ENCODE measurements around the gene ABCG1.

The ABCG1 gene

DNA sequence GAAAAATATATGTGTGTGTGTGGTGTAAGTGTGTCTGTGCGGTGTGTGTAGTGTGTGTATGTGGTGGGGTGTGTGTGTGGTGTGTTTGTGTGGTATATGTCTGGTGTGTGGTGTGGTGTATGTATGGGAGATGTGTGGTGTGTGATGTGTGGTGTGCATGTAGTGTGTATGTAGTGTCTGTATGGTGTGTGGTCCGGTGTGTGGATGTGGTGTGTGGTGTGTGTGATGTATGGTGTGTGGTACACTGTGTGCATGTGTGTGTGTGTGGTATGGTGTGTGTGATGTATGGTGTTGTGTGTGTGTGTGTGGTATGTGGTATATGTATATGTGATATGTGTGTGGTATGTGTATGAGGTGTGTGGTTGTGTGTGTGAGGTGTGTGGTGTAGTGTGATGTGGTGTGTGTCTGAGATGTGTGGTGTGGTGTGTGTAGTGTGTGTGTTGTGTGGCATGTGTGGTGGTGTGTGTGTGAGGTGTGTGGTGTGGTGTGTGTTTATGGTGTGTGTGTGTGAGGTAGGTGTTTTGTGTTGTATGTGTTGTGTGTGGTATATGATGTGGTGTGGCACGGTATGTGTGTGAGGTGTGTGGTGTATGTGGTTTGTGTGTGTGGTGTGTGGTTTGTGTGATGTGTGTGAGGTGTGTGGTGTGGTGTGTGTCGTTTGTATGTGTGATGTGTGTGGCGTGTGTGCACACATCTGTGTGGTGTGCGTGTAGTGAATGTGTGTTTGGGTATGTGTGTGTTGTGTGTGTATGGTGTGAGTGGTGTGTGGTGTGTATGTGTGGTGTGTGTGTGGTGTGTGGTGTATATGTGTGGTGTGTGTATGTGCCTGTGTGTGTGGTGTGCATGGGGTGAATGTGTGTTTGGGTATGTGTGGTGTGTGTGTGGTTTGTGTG, 35.3 kb upstream of the ABCG1 start:
- Histone ChIP-seq H3K4me3 (ENCODE audit: low read length) (no peak overlapping the region), H3K4me1 (ENCODE audit: control insufficient read depth, insufficient read depth, low read length) (no peaks in the 10 kb centered on the region), H3K27me3 (ENCODE audit: control insufficient read depth, insufficient read depth, low read length) (peaks cover 11% of the 10 kb centered on the region), H3K9ac (ENCODE audit: low read depth, low read length) (no peak overlapping the region), H3K4me2 (ENCODE audit: low read length) (no peak overlapping the region), H3K9me3 (replicated peaks; ENCODE audit: low read length) (no peaks in the 10 kb centered on the region), H3K36me3 (ENCODE audit: insufficient read depth, low read length) (no peaks in the 10 kb centered on the region)

DNA sequence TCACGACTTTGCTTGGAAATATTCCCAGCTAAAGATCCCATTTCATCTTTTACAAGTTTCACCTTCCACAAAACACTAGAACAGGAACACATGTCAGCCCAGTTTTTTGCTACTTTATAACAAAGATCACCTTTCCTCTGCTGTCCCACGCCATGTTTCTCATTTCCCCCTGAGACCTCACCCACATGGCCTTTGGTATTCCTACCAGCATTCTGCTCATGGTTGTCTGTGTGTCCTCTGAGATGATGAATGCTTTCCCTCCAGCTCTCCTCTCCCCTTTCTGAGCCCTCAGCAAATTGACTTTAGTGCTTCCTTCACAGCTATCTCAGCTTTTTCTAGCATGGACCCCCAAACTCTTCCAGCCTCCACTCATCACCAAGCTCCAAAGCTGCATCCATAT, 32.3 kb upstream of the ABCG1 start:
- no peak overlapping the region for H3K4me2 ChIP-seq (ENCODE audit: low read length)
- H3K36me3 ChIP-seq (ENCODE audit: insufficient read depth, low read length), result no peaks in the 10 kb centered on the region
- H3K27me3 ChIP-seq (ENCODE audit: control insufficient read depth, insufficient read depth, low read length), result peaks cover 17% of the 10 kb centered on the region
- H3K9me3 ChIP-seq (replicated peaks; ENCODE audit: low read length), result no peaks in the 10 kb centered on the region
- H3K4me1 ChIP-seq (ENCODE audit: control insufficient read depth, insufficient read depth, low read length), result no peaks in the 10 kb centered on the region
- no peak overlapping the region for H3K9ac ChIP-seq (ENCODE audit: low read depth, low read length)
- no peak overlapping the region for H3K4me3 ChIP-seq (ENCODE audit: low read length)

DNA sequence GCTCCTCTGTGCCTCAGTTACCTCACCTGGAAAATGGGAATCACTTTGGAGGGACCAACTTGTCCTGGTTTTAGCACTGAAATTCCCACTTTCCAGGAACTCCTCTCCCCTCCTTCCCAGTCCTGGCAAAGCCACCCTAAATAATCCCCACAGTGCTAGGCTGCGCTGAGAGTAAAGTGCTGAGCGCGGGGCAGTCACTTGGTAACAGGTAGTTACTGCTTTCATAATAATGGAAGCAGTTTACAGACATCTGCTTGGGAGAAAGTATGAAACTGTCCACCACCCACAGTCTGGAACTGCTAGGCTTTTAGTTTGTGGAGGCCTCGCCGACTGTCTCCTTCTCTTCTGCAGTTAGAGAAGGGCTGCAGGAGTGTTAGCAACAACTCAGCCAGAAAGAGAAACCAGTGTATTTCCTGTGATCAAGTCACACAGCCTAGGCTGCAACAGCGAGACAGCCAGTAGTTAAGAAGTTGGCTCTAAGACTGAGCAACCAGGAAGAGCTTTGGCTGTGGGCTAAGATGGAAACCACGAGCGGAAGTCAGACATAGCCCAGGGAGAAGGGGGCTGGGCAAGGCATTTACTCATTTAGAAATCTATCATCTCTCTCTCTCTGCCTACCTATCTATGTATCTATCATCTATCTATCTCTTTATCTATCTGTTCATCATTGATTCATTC, 30.8 kb upstream of the ABCG1 start:
- Histone ChIP-seq H3K4me3 (ENCODE audit: low read length) (no peak overlapping the region), H3K4me2 (ENCODE audit: low read length) (no peak overlapping the region), H3K36me3 (ENCODE audit: insufficient read depth, low read length) (no peaks in the 10 kb centered on the region), H3K9ac (ENCODE audit: low read depth, low read length) (no peak overlapping the region), H3K9me3 (replicated peaks; ENCODE audit: low read length) (no peaks in the 10 kb centered on the region), H3K4me1 (ENCODE audit: control insufficient read depth, insufficient read depth, low read length) (no peaks in the 10 kb centered on the region), H3K27me3 (ENCODE audit: control insufficient read depth, insufficient read depth, low read length) (peaks cover 18% of the 10 kb centered on the region)

DNA sequence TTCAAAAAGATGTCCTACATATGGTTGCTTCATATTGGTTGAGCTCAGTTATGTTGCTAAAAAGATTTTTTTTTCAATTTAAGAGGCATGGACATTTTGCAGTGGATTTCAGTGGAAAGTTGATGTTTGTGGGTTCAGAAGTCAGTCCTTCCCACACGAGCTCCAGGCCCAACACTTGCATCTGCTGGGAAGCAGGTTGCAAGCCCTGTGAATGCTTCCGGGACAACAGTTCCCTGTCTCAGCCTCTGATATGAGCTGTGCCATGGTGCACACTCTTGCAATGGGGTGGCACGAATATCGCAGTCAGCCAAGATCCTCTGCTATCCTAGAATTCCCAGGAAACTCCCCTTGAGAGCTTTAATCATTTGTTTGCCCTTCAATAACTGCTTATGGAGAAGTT, 30.3 kb upstream of the ABCG1 start:
- Histone ChIP-seq H3K4me1 (ENCODE audit: control insufficient read depth, insufficient read depth, low read length) (no peaks in the 10 kb centered on the region), H3K9me3 (replicated peaks; ENCODE audit: low read length) (no peaks in the 10 kb centered on the region), H3K4me2 (ENCODE audit: low read length) (no peak overlapping the region), H3K27me3 (ENCODE audit: control insufficient read depth, insufficient read depth, low read length) (peaks cover 18% of the 10 kb centered on the region), H3K4me3 (ENCODE audit: low read length) (no peak overlapping the region), H3K36me3 (ENCODE audit: insufficient read depth, low read length) (no peaks in the 10 kb centered on the region), H3K9ac (ENCODE audit: low read depth, low read length) (no peak overlapping the region)

DNA sequence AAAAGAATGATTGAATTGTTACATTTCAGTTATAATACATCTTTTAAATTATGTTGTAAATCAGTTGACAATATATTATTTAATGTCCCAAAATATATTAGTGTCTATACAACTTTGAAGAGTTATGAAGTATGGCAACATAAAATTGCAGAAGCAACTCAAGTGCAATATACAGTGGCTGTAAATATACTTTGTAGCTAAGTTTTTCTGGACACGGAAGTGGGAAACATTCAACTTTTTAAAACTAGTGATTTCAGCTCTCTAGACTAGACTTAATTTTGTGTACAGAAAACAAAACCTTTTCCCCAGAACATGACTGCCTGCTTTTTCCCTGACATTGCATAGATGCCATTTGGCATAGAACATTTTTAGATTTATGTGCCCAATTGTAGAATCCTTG, 29.5 kb upstream of the ABCG1 start:
- Histone ChIP-seq H3K9me3 (replicated peaks; ENCODE audit: low read length) (no peaks in the 10 kb centered on the region), H3K27me3 (ENCODE audit: control insufficient read depth, insufficient read depth, low read length) (peaks cover 18% of the 10 kb centered on the region), H3K9ac (ENCODE audit: low read depth, low read length) (no peak overlapping the region), H3K36me3 (ENCODE audit: insufficient read depth, low read length) (no peaks in the 10 kb centered on the region), H3K4me2 (ENCODE audit: low read length) (no peak overlapping the region), H3K4me3 (ENCODE audit: low read length) (no peak overlapping the region), H3K4me1 (ENCODE audit: control insufficient read depth, insufficient read depth, low read length) (no peaks in the 10 kb centered on the region)

DNA sequence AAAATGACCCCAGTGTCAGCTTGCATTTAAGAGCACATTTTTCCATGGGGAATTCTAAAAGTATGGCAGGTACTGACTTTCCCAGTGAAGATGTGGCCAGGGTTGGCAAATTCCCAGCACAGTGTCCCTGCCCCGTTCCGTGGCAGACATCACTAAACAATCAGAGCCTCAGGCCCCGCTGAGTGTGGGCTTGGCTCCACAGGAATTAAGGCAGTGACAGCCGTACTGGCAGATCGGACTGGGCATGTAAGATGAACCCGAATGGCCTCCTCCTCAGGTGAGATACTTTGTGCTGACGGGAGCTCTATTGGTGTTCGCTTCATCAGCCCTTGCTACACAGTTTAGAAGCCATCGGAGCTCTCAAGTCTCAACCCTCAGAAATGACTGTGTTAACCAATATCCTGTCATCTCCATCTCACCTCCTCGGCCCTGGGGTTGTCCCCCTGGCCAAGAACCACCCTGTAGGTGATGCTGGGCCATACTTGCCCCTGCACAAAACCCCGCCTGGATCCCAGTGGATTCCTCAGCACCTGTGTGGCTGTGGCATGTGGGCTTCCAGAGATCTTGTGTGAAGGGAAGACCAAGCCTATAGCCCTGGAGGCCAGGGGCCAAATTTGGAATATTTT, 29.0 kb upstream of the ABCG1 start:
- Histone ChIP-seq H3K9ac (ENCODE audit: low read depth, low read length) (no peak overlapping the region), H3K4me3 (ENCODE audit: low read length) (no peak overlapping the region), H3K4me2 (ENCODE audit: low read length) (no peak overlapping the region), H3K36me3 (ENCODE audit: insufficient read depth, low read length) (no peaks in the 10 kb centered on the region), H3K27me3 (ENCODE audit: control insufficient read depth, insufficient read depth, low read length) (peaks cover 18% of the 10 kb centered on the region), H3K9me3 (replicated peaks; ENCODE audit: low read length) (no peaks in the 10 kb centered on the region), H3K4me1 (ENCODE audit: control insufficient read depth, insufficient read depth, low read length) (no peaks in the 10 kb centered on the region)

DNA sequence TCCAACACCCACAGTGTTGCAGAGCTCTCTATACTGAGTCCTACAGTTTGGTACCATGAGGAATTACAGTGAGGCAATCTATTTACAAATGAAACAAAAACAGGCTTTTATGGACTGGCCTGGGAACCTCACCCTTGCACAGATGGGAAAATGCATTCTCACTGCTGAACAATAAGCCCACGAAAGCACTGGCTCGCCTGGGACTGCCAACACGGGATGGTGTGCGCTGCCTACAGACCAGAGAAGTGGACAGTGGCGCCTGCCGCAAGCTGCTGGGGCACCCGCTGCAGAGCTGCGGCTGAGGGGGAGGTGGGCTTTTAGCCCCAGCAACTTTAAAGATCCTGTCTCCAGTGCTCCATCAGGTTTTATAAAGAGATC, 28.5 kb upstream of the ABCG1 start:
- Histone ChIP-seq H3K4me2 (ENCODE audit: low read length) (no peak overlapping the region), H3K27me3 (ENCODE audit: control insufficient read depth, insufficient read depth, low read length) (peaks cover 19% of the 10 kb centered on the region), H3K36me3 (ENCODE audit: insufficient read depth, low read length) (no peaks in the 10 kb centered on the region), H3K9me3 (replicated peaks; ENCODE audit: low read length) (no peaks in the 10 kb centered on the region), H3K9ac (ENCODE audit: low read depth, low read length) (no peak overlapping the region), H3K4me1 (ENCODE audit: control insufficient read depth, insufficient read depth, low read length) (no peaks in the 10 kb centered on the region), H3K4me3 (ENCODE audit: low read length) (no peak overlapping the region)

DNA sequence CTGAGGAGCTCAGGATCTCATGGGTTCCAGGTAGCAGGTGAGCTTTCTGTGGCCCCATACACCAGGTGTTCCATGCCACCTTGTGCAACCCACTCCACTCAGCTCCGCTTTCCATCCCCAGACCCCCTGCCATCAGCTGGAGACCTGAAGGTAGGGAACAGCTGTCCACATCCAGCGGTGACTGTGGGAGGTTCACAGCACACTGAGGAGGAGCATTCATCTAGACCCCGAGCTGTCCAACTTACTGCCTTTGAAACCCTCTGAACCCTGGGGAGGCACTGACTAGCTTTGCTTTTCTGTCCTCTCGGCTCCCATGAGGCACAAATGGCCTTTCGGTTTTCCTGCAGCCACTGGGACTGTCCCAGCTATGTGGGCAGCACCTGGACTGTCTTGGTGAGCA, 27.9 kb upstream of the ABCG1 start:
- no peaks in the 10 kb centered on the region for H3K9me3 ChIP-seq (replicated peaks; ENCODE audit: low read length)
- peaks cover 24% of the 10 kb centered on the region for H3K27me3 ChIP-seq (ENCODE audit: control insufficient read depth, insufficient read depth, low read length)
- H3K4me2 ChIP-seq (ENCODE audit: low read length), result no peak overlapping the region
- H3K4me1 ChIP-seq (ENCODE audit: control insufficient read depth, insufficient read depth, low read length), result no peaks in the 10 kb centered on the region
- H3K9ac ChIP-seq (ENCODE audit: low read depth, low read length), result no peak overlapping the region
- H3K4me3 ChIP-seq (ENCODE audit: low read length), result no peak overlapping the region
- no peaks in the 10 kb centered on the region for H3K36me3 ChIP-seq (ENCODE audit: insufficient read depth, low read length)

DNA sequence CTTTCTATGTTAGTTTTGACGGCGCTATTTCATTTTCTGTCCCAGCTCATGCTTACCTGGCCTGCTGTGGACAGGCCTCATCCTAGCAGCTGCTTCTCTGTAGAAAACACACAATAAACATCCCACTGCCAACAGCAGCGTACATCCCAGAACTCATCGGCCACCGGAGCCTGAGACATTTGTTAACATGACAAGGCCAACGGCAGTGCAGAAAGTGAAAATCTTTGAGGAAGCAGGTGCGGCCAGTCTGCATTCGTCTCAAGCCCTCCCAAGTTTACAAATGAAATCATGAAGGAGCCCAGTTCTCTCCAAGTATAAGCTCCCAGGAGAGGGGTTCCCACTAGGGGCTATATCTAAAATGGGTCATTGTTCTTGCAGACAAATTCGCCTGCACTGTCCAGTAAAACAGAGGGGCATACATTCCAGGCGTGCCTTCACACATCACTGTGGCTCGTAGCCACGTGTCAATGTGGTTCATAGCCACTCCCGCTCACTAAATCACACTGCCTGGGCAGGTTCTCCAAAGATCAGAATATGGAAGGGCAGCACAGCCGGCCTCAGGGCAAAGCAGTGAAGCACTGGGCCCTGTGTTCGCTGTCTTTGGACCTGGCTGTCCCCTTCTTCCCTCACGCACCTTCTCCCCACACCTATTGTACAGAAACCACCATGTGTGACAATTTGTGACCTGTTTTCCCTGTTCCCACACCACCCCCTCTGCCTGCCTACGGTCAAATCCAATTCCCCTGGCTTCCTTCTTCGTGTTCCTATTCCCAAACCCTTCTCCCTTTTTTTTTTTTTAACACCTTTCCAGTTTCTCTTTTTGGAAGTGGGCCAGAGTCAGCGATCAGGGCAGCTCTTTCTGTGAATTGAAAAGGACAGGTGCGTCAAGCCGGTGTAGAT, 27.0 kb upstream of the ABCG1 start:
- no peaks in the 10 kb centered on the region for H3K36me3 ChIP-seq (ENCODE audit: insufficient read depth, low read length)
- H3K4me2 ChIP-seq (ENCODE audit: low read length), result no peak overlapping the region
- no peak overlapping the region for H3K9ac ChIP-seq (ENCODE audit: low read depth, low read length)
- H3K4me3 ChIP-seq (ENCODE audit: low read length), result no peak overlapping the region
- H3K4me1 ChIP-seq (ENCODE audit: control insufficient read depth, insufficient read depth, low read length), result no peaks in the 10 kb centered on the region
- H3K27me3 ChIP-seq (ENCODE audit: control insufficient read depth, insufficient read depth, low read length), result peaks cover 24% of the 10 kb centered on the region
- H3K9me3 ChIP-seq (replicated peaks; ENCODE audit: low read length), result no peaks in the 10 kb centered on the region

DNA sequence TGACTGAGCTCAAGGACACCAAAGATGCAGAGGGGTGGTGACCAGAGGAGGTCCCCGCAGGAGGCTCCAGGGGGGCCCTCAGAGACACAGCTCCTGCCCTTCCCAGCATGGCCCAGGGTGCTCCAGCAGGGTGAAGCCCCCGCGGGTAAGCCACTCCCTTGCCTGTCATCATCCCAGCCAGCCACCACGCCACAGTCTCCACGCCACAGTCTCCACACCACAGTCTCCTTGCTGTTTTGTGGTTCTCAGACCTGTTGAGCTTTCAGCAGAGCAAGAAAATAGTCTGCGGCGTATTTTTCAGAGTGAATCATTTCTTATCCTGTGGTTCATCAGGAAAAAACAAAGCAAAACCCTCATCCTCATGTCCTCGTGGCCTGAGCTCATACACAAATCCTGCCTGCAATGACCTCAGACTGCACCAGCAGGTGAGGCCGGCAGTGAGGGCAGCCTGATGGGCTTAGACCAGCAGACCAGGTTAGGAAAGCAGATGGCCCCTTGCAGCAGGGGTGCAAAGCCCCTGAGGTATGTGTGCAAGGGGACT, 25.7 kb upstream of the ABCG1 start:
- H3K4me2 ChIP-seq (ENCODE audit: low read length), result no peak overlapping the region
- H3K4me1 ChIP-seq (ENCODE audit: control insufficient read depth, insufficient read depth, low read length), result no peaks in the 10 kb centered on the region
- H3K4me3 ChIP-seq (ENCODE audit: low read length), result no peak overlapping the region
- H3K36me3 ChIP-seq (ENCODE audit: insufficient read depth, low read length), result no peaks in the 10 kb centered on the region
- H3K27me3 ChIP-seq (ENCODE audit: control insufficient read depth, insufficient read depth, low read length), result peaks cover 24% of the 10 kb centered on the region
- H3K9ac ChIP-seq (ENCODE audit: low read depth, low read length), result no peak overlapping the region
- H3K9me3 ChIP-seq (replicated peaks; ENCODE audit: low read length), result no peaks in the 10 kb centered on the region

DNA sequence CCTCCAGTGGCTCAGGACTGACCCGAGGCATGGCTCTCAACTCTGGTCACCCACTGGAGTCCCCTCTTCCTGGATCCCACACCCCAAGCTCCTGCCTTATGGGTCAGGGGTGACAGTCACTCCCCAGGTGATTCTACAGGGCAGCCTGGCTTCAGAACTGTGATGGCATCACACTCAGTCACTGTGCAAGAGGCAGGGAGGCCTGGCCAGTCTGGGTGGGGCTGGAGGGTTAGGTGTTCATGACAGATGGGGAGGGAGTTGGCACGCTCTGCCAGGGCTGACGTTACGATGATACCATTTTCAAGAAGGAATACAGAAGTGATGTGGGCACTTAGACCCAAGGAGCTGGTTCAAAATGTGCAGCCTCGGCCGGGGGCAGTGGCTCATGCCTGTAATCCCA, 25.2 kb upstream of the ABCG1 start:
- H3K4me1 ChIP-seq (ENCODE audit: control insufficient read depth, insufficient read depth, low read length), result no peaks in the 10 kb centered on the region
- no peaks in the 10 kb centered on the region for H3K36me3 ChIP-seq (ENCODE audit: insufficient read depth, low read length)
- H3K9ac ChIP-seq (ENCODE audit: low read depth, low read length), result no peak overlapping the region
- no peaks in the 10 kb centered on the region for H3K9me3 ChIP-seq (replicated peaks; ENCODE audit: low read length)
- H3K27me3 ChIP-seq (ENCODE audit: control insufficient read depth, insufficient read depth, low read length), result peaks cover 24% of the 10 kb centered on the region
- no peak overlapping the region for H3K4me2 ChIP-seq (ENCODE audit: low read length)
- no peak overlapping the region for H3K4me3 ChIP-seq (ENCODE audit: low read length)
